GM18517 (cell line): Measurements from ENCODE around the gene SNAP29.
"Not testable (repeated sequence)": the region's sequence is repeated elsewhere in the genome, so short reads cannot be mapped to it uniquely, and the experiment has no call there.

ENCODE experiments used
- ATAC-seq: cut with Tn5 transposase; IDR thresholded peaks from one replicate; pipeline ENCODE4 v1.9.1; 2021; ENCODE audit warnings: mild to moderate bottlenecking, moderate library complexity; ENCODE audit not compliant: unreplicated experiment

SNAP29 gene

DNA sequence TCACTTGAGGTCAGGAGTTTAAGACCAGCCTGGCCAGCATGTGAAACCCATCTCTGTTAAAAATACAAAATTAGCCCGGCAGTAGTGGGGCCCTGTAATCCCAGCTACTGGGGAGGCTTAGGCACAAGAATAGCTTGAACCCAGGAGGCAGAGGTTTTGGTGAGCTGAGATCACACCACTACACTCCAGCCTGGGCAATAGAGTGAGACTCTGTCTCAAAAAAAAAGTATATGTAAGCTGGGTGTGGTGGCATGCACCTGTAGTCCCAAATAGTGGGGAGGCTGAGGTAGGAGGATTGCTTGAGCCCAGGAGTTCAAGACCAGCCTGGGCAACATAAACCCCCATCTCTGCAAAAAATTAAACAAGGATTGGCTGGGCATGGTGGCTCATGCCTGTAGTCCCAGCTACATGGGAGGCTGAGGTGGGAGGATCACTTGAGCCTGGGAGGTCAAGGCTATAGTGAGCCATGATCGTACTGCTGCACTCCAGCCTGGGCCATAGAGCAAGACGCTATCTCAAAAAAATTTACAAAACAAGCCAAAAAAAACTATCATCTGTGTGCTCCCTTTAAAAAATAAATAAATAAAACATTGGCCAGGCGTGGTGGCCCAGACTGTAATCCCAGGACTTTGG lies 69.2 kb downstream of the SNAP29 start:
- ATAC-seq, result no peak

DNA sequence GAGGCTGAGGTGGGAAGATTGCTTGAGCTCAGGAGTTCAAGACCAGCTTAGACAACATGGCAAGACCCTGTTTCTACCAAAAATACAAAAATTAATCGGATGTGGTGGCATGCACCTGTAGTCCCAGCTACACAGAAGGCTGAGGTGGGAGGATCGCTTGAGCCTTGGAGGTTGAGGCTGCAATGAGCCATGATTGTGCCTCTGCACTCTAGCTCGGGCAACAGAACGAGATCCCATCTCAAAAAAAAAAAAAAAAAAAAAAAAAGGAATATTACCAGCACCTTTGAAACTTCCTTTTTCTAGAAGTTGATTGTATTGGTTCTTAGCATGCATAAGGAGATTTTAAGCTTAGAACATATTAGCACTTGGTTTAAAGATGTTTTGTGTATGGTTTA lies 69.8 kb downstream of the SNAP29 start:
- no peak for ATAC-seq

DNA sequence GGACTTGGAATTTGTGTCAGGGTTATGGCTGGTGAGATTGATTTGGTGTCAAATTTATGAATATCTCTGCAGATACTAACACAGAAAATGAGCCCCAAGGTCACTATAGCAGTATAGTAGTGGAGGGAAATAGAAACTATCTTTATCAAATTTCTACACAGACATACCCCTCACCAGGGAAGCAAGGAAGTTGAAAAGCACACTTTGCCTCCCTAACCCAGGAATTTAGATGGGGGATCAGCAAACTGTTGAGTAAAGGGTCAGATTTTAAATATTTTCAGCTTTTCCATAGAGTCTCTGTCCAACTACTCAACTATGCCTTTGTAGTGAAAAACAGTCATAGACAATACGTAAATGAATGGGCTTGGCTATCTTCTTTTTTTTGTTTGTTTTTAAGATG lies 71.2 kb downstream of the SNAP29 start:
- ATAC-seq, result no peak

DNA sequence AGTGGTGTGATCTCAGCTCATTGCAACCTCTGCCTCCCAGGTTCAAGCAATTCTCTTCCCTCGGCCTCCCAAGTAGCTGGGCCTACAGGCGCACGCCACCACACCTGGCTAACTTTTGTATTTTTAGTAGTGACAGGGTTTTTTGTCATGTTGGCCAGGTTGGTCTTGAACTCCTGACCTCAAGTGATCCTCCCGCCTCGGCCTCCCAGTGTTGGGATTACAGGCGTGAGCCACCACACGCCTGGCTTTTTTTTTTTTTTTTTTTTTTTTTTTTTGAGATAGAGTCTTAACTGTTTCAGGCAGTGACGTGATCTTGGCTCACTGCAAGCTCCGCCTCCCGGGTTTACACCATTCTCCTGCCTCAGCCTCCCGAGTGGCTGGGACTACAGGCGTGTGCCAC lies 71.6 kb downstream of the SNAP29 start:
- not testable (repeated sequence) for ATAC-seq

DNA sequence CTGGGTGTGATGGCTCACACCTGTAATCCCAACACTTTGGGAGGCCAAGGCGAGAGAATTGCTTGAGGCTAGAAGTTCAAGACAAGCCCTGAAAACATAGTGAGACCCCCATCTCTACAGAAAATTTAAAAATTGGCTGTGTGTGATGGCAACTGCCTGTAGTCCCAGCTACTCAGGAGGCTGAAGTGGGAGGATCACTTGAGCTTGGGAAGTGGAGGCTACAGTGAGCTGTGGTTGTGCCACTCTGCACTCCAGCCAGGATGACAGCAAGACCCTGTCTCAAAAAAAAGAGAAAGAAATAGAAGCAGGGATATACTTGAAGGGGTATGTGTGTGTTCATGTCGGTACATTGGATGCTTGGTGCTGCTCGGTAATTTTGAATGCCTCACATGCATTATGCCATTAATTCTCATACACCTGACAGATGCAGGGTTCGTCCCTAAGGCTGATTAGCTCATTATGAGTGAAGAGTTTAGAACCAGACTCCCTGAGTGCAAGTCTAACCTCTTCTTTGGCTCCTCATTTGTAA lies 72.4 kb downstream of the SNAP29 start:
- ATAC-seq, result no peak

DNA sequence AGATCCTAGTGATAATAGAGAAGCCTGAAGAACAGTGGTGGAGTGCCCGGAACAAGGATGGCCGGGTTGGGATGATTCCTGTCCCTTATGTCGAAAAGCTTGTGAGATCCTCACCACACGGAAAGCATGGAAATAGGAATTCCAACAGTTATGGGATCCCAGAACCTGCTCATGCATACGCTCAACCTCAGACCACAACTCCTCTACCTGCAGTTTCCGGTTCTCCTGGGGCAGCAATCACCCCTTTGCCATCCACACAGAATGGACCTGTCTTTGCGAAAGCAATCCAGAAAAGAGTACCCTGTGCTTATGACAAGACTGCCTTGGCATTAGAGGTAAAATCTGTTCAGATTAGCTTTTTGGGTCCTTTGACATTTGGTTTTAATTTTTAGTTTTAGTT lies 75.1 kb downstream of the SNAP29 start:
- no peak for ATAC-seq

DNA sequence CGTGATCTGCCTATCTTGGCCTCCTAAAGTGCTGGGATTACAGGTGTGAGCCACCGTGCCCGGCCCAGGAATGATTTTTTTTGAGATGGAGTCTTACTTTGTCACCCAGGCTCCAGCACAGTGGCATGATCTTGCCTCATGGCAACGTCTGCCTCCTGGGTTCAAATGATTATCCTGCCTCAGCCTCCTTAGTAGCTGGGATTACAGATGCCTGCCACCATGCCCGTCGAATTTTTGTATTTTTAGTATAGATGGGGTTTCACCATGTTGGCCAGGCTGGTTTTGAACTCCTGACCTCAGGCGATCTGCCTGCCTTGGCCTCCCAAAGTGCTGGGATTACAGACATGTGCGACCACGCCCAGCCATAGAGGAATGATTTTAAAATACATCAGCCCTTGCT lies 76.2 kb downstream of the SNAP29 start:
- not testable (repeated sequence) for ATAC-seq

DNA sequence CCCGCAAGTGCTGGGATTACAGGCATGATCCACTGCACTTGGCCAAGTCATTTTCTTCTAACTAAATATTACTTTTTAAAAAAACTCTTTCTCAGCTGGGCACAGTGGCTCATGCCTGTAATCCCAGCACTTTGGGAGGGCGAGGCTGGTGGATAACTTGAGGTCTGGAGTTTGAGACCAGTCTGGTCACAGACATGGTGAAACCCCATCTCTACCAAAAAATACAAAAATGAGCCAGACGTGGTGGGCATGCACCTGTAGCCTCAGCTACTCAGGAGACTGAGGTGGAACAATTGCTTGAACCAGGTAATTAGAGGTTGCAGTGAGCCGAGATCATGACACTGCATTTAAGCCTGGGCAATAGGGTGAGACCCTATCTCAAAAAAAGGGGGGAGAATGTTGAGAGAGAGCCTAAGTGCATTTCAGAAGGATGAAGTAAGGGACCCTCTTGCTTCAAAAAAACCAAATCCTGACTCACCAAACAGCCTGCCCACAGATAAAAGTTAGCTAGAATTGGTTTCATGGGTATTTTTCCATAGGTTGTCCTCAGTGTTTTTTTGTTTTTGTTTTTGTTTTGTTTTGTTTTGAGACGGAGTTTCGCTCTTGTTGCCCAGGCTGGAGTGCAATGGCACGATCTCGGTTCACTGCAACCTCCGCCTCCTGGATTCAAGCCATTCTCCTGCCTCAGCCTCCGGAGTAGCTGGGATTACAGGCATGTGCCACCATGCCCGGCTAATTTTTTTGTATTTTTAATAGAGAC lies 77.2 kb downstream of the SNAP29 start:
- ATAC-seq, result not testable (repeated sequence)

DNA sequence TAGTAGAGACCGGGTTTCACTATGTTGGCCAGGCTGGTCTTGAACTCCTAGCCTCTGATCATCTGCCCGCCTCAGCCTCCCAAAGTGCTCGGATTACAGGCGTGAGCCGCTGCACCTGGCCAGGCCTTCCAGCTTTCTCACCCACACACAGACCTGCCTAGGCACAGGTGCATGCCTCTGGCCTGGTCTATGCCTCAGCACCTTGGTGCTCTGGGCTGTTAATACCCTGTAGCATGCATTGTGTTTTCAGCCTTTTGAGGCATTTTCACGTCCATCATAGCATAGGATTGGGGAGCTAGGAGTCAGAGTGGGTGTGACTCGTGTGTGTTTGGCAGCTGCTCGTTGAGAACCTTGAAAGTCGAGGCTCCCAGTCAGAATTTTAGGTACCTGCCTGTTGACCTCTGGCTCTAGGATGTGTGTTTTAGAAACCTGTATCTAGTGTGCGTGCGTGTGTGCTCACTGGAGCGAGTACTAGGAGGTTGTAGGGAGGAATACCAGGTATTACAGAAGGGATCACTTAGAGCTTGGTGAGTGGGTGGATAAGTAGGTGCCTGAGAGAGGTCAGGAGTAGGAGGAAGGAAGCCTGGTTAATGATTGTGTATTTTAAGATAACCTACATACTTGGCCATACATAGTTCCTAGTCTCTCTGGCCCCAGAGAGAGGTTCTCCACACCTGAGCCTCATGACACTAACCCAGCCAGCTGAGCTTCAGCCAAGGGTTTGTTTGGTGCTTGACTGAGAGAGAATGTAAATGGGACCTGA lies 78.4 kb downstream of the SNAP29 start:
- ATAC-seq, result no peak

DNA sequence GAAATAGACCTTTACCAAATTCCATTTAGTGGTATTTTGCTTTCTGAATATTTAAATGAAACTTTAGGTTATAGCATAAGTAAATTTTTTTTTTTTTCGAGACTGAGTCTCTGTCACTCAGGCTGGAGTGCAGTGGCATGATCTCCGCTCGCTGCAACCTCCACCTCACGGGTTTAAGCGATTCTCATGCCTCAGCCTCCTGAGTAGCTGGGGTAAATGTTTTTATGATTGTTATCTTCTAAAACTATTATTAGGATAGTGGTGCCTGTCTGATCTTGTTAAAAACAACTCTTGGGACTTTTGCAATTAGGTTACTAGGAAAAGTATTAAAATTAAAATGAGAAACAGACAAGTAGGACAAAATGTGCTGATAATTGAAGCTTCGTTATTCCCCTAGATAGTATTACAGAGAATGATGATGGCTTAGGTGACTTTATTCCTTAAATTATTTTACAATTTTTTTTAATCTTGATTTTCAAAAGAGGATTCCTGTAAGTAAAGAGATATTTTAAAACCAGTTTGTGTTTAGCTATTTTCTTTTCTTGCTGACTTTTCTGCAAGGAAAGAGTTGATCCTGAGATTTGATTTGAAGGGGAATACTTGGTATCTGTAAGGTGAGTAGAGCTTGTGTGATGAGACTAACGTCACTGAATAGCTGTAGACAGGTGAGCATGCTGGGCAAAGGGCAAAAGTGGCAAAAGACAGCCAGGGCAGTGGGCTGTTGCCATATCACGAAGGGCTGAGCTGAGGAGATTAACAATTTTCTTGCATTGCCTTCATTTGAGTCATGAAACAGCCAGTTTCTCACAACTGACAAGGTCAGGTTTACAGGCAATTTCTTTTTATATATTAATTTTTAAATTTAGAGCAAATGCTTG lies 79.2 kb downstream of the SNAP29 start:
- ATAC-seq, result no peak

DNA sequence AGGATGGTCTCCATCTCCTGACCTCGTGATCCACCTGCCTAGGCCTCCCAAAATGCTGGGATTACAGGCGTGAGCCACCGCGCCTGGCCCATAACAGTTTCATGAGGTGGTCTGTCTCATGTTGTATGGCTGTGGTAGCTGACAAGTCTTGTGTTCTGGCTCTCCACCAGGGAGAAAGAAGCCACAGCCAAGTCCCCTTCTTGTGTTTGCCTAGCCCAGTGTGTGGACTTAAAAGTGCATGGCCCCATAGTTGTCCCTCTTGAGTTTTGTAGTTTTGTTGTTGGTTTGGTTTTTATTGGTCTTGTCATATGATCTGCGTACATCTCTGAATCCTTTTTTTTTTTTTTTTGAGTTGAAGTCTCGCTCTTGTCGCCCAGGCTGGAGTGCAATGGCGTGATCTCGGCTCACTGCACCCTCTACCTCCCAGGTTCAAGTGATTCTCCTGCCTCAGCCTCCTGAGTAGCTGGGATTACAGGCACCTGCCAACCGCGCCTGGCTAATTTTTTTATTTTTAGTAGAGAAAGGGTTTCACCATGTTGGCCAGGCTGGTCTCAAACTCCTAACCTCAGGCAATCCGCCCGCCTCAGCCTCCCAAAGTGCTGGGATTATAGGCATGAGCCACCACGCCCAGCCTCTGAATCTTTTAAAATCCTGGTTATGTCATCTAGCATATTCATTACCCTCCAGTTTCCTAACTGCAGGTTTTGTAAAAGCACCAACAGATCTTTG lies 80.8 kb downstream of the SNAP29 start:
- ATAC-seq, result not testable (repeated sequence)

DNA sequence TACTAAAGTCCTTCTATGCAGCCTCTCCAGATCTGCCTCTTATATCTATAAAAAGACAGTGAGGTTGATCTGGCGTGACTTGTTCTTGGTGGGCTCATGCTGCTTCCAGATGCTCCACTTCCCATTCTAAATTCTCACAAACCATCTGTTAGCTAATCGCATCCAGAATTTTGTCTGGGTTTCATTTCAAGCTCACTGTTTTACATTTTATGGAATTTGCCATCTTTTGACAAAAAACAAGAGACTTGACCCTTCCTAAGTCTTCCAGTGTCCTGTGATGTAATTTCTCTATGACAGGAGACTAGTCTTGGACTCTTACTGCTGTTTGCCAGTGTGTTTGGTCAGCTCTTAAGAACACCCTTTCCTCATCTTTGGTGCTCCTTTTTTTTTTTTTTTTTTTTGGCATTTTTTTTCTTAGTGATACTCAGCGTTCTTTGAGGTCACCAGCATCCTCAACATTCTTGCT lies 81.4 kb downstream of the SNAP29 start:
- ATAC-seq, result no peak
